ENCODE results near the gene HOXA6. TPM values are rescaled to one million over a fixed set of nuclear protein-coding genes. Genes with fewer than 3 reads are reported as not detected.

Gene HOXA6
- total RNA-seq, 4 donors from 2014 or later = 0.66 to 0.92 TPM; not detected in 2

DNA sequence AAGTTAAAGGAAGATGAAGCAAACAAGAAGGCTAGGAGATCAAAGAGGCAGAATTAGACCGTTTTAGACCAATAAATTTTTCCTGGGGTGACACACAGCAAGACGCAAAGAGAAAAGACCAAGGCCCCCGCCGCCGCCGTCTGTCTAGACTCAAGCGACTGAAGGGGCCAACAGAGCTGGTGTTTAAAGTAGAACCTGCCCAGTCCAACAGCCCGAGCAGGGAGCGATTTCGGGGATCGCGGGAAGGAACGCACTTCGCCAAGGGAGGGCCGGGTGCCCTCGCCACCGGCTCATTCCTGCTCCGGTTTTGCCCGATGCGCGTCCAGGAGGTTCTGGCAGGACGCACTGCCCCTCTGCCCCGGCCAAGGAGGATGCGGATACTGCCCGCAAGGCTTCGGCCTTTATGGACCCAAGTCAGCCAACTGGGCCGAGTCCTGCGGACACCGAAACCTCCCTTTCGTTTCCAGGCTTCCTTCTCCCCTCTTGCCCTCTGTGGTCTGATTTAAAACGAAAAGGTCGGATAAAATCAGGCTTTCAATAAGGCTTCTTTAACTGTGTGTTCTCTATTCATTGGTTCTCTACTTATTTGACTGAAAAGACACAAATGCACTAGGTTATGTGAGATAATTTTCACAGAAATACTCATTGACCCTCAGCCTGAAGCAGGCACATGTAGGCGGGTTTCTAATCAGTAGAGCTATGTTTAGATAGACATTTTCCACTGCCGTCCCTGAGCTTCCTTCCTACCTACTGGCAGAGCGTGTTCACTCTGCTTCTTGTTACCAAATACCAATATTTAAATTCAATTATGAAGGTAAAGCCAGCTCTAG lies 11.1 kb upstream of the HOXA6 start:
- H3K27me3 ChIP-seq = peaks cover 19 to 100% (median 91%) of the 10 kb centered on the region in 4 donors
- H3K27ac ChIP-seq (replicated peaks in 1 of 4) = no peak overlapping the region
- no peak for DNase-seq (ENCODE audit: extremely low spot score)
- no peak overlapping the region for H3K4me3 ChIP-seq
- intact Hi-C loops (cut with DNase I) = loop anchor here (5.0 to 10.0 kb wide), 2 partner anchors 1264 to 1296 kb away; no protein-coding TSS in a partner anchor
- no peak for TF ChIP-seq EP300 (IDR thresholded peaks at IDR 0.05)
- peak in 1 of 2 donors; percentile 34 for TF ChIP-seq POLR2AphosphoS5 (IDR thresholded peaks at IDR 0.05)
- H3K36me3 ChIP-seq = no peaks in the 10 kb centered on the region
- 39% methylated on average over 27 of the region's 35 CpGs for WGBS
- H3K9me3 ChIP-seq = no peaks in the 10 kb centered on the region
- peaks cover 35 to 66% (median 49%) of the 10 kb centered on the region in 4 donors for H3K4me1 ChIP-seq

GRCh38 chr7:27157702-27158431 lies 10.3 kb upstream of the HOXA6 start:
- H3K36me3 ChIP-seq = no peaks in the 10 kb centered on the region
- TF ChIP-seq POLR2A (IDR thresholded peaks at IDR 0.05; ENCODE audit: low read depth) = no peak
- TF ChIP-seq CTCF (IDR thresholded peaks at IDR 0.05) = no peak
- TF ChIP-seq POLR2AphosphoS5 (IDR thresholded peaks at IDR 0.05) = no peak
- TF ChIP-seq EP300 (IDR thresholded peaks at IDR 0.05) = no peak
- 22% methylated on average over 30 of the region's 30 CpGs for WGBS
- H3K4me1 ChIP-seq = peaks cover 35 to 67% (median 50%) of the 10 kb centered on the region in 4 donors
- intact Hi-C loops (cut with DNase I) = loop anchor here (5.0 to 10.0 kb wide), 2 partner anchors 1263 to 1296 kb away; no protein-coding TSS in a partner anchor
- peaks cover 27 to 100% (median 93%) of the 10 kb centered on the region in 4 donors for H3K27me3 ChIP-seq
- H3K9me3 ChIP-seq = no peaks in the 10 kb centered on the region
- no peak overlapping the region for H3K4me3 ChIP-seq
- no peak for DNase-seq (ENCODE audit: extremely low spot score)
- H3K27ac ChIP-seq (replicated peaks in 1 of 4) = no peak overlapping the region

DNA sequence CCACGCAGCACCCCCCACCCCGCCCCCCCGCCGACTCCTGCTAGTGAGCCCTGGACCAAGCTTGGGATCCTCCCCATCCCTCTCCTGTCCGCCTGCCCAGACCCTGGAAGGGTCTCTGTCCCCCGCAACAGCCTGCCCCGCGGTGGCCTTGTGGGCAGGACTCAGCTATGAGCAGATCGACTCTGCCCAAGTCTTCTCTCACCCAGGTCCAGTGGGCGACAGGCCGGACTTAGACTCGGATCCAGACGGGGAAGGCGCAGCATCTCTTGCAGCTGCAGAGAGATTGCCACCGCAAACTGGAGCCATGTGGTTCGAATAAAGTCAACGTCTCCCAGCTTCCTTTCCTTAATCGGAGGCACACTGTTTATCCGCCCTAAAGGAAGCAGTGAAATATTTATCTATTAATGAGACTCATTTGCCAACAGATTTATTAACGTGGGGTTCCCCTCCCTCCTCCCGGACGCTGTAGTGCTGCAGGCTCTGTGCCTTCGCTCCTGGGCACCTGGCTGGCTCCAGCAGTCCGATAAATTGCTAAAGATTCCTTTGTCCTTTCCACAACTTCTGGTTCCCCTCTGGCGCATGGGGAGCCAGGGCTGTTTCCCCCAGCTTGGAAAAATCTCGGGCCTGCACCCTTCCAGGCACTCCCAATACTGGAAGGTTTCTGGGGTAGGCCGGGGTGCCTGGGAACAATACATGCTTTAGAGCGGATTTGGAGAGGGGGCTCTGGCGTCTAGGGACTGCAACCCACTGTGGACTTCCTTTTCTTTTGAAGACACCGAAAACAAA lies 9.5 kb upstream of the HOXA6 start:
- Histone ChIP-seq H3K36me3 (no peaks in the 10 kb centered on the region), H3K9me3 (no peaks in the 10 kb centered on the region), H3K27ac (replicated peaks in 1 of 4) (no peak overlapping the region), H3K27me3 (peaks cover 29 to 100% (median 96%) of the 10 kb centered on the region in 4 donors), H3K4me1 (peaks cover 41 to 75% (median 58%) of the 10 kb centered on the region in 4 donors), H3K4me3 (peak overlapping the region; percentile 34 to 54 (median 42))
- DNase-seq (ENCODE audit: extremely low spot score) = no peak
- intact Hi-C loops (cut with DNase I) = loop anchor here (5.0 to 10.0 kb wide), 2 partner anchors 1262 to 1295 kb away; no protein-coding TSS in a partner anchor
- TF ChIP-seq CTCF (IDR thresholded peaks at IDR 0.05) = no peak
- TF ChIP-seq POLR2AphosphoS5 (IDR thresholded peaks at IDR 0.05) = no peak
- no peak for TF ChIP-seq POLR2A (IDR thresholded peaks at IDR 0.05; ENCODE audit: low read depth)
- WGBS = 24% methylated on average over 15 of the region's 30 CpGs

DNA sequence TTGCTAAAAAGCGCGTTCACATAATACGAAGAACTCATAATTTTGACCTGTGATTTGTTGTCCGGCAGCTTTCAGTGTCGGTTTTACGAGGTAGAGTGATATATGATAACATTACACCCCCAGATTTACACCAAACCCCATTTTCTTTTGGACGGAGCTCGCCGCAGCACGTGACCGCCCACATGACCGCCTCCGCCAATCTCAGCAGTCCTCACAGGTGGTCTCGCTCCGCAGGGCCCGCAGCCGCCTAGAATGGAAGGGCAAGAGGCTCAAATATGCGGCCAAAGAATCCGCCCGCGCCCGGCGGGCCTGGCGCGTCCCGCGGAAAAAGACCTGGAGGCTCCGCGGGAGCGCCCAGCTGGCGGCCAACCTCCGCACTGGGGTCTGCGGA lies 8.9 kb upstream of the HOXA6 start, which contains the start of gene HOXA7:
TSS of gene HOXA7 (minus strand) at position 168 of the 391 bp plus-strand sequence. CDS start at position 38, 130 bp downstream.
- Histone ChIP-seq H3K4me3 (peak within 1 kb of the TSS; percentile 34 to 54 (median 42)), H3K4me1 (peaks cover 45 to 77% (median 61%) of the 10 kb centered on the region in 4 donors), H3K36me3 (no peaks in the 10 kb centered on the region), H3K27me3 (peaks cover 33 to 100% (median 96%) of the 10 kb centered on the region in 4 donors), H3K27ac (replicated peaks in 1 of 4) (peak within 1 kb of the TSS in 1 of 4 donors; percentile 36), H3K9me3 (no peaks in the 10 kb centered on the region)
- 8% methylated on average over 12 of the region's 33 CpGs for WGBS
- no peak for DNase-seq (ENCODE audit: extremely low spot score)
- no peak for TF ChIP-seq CTCF (IDR thresholded peaks at IDR 0.05)
- no peak for TF ChIP-seq POLR2A (IDR thresholded peaks at IDR 0.05; ENCODE audit: low read depth)
- no peak for TF ChIP-seq POLR2AphosphoS5 (IDR thresholded peaks at IDR 0.05)
- no peak for TF ChIP-seq EP300 (IDR thresholded peaks at IDR 0.05)
- intact Hi-C loops (cut with DNase I) = loop anchor here (5.0 to 10.0 kb wide), 2 partner anchors 1262 to 1294 kb away; no protein-coding TSS in a partner anchor

Measured in esophagus muscularis mucosa (tissue), 4 donors.